HG02588 (cell line): ENCODE data around the gene THAP2.
"Not testable (repeated sequence)": the region's sequence is repeated elsewhere in the genome, so short reads cannot be mapped to it uniquely, and the experiment has no call there.

Source experiments
- ATAC-seq: cut with Tn5 transposase; IDR thresholded peaks from one replicate; pipeline ENCODE4 v1.9.1; 2021; ENCODE audit warnings: mild to moderate bottlenecking, moderate library complexity; ENCODE audit not compliant: unreplicated experiment

The THAP2 gene

DNA sequence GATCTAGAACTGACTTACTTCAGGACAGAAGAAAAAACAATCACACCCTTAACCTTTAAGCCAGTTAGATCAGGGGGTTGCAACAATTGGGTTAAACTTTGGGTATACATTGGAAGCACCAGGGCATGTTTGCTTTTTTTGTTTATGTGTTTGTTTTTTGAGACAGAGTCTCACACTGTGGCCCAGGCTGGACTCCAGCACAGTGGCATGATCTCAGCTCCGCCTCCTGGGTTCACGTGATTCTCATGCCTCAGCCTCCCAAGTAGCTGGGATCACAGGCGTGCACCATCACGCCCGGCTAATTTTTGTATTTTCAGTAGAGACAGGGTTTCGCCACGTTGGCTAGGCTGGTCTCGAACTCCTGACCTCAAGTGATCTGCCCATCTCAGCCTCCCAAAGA, 38.1 kb downstream of the THAP2 start:
- ATAC-seq, result not testable (repeated sequence)

- ATAC-seq, result no peak
Observed at GRCh38 chr12:71702590-71702989, 38.5 kb downstream of the THAP2 start.

DNA sequence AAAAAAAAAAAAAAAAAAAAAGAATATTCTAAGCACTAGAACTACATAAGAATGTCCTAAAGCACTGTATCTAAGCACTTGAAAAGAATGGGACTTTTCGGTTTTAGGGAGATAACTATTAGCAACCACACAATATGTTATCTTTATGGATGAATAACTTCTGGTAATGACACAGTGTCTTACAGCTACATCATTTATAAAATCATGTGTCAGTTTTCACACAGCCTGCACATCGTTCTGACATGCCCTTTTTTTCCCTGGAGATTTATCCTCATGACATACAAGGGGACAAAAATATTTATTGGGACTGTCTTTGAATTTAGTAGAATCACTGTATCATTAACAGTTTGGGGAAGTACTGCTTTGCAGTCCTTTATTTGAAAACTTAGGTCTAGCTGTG, 39.1 kb downstream of the THAP2 start:
- ATAC-seq, result no peak

DNA sequence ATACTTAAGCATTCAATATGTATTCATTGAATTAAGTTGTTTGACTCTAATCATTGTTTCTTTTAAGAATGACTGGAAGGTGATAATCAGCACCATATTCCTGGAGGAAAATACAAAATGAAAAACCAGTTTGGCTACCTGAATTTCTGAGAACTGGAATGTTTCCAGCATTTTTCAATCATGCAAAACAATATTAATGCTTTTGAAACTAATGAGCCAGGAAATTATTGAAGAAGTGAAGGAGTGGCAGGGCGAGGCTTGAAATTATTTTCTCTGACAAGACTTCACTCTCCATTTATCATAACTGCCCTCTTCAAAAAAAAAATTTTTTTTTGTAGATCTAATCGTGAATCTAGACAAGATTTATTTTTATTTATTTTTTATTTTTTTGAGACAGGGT, 40.8 kb downstream of the THAP2 start:
- ATAC-seq, result no peak

GRCh38 chr12:71708658-71709057, 44.6 kb downstream of the THAP2 start:
- no peak for ATAC-seq

GRCh38 chr12:71710276-71711125, 46.4 kb downstream of the THAP2 start:
- ATAC-seq, result no peak

GRCh38 chr12:71718611-71719010, 54.5 kb downstream of the THAP2 start:
- no peak for ATAC-seq

DNA sequence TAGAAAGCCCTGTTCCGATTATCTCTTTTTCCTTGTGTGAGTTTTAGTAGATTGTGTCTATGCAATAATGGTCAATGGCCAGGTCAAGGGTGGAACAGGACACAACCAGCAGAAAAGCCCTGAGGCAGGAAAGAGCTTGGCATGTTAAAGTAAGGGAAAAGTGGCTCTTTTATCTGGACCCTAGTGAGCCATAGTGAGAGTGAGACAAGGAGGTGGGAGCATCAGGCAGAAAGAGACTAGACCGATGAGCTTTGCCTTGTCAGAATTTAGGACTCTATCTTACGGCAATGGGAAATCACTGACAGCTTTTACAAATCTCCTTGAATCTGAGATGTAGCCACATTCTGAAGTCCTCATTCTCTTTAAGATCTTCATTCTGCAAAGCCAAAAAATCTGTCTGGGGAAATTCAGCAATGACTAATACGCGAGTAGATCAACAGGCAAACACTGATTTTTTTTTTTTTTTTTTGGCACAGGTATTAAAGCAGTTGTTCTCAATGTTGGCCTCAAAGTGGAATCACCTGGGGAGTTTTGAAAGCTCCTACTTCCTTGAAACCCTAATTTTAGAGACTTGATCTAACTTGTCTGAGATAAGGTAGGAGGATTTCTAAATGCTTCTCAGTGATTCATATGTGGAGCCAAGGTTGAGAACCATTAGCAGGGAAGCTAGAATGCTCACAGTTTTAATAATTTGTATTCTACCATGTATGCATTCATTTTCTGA, 55.7 kb downstream of the THAP2 start:
- ATAC-seq, result no peak

DNA sequence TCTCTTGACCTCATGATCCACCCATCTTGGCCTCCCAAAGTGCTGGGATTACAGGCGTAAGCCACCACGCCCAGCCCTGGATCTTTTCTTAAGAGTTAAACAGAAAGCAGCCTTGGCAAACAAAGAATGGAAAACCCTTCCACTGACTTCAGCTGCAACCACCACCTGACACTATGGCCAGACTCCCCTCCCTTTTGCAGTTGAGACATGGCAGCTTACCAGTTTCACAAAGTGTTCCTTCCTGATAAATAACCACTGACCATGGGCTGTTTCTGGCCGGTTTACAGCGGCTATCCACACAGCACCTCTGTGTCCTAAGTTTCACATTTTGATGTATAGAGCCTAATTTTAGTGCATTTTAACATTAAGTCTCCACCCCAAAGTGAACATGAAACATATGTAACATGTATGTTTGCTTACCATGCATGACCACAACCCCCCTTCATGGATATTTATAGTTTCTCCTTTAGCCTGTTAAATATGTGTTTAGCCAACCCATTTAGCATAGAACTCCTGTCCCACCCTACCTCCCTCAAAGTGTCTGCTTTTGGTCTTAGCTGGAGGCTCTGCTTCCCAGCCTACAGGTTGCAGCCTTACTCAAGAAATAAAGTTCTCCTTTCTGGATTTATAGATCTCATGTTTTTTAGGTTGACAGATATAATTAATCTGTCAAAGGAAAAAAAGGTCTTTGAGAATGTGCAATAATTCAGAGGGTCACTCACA, 57.8 kb downstream of the THAP2 start:
- no peak for ATAC-seq

GRCh38 chr12:71725011-71725410, 60.9 kb downstream of the THAP2 start:
- no peak for ATAC-seq

DNA sequence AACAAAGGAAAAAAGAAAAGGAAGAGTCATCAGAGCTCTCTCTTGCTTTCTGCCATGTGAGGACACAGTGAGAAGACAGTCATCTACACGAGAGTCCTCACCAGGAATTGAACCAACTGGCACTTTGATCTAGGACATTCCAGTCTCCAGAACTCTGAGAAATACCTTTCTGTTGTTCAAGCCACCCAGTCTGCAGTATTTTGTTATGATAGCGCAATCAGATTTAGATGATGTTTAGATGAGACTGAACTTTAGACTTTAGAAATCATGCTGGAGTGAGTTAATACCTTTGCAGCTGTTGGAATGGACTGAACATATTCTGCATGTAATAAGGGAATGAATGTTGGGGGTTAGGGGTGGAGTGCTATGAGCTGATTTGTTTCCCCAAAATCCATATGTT, 62.4 kb downstream of the THAP2 start:
- ATAC-seq, result no peak

- ATAC-seq, result no peak
Observed at GRCh38 chr12:71727958-71728357, 63.9 kb downstream of the THAP2 start.
